Prostate gland (tissue), 2 donors: ENCODE data around the gene RIT1. TPM values are rescaled to one million over a fixed set of nuclear protein-coding genes. Genes with fewer than 3 reads are reported as not detected.

ENCODE experiments used
- DNase-seq: peaks from one replicate; pipeline ENCODE4 v3.0.0-alpha.2; 2019; ENCODE audit warnings: low spot score
- H3K27ac ChIP-seq, 2 donors: fragments of 200-600 bp; sonication (generic); 2 replicates each; pipeline ENCODE4 v1.5.1; 2017 to 2019
- H3K27me3 ChIP-seq: fragments of 200-600 bp; sonication (generic); replicated peaks from 2 replicates; pipeline ENCODE4 v1.5.1; 2019; ENCODE audit not compliant: insufficient read depth
- H3K36me3 ChIP-seq, 2 donors: fragments of 200-600 bp; sonication (generic); 1 replicate in 1 of 2; 2 replicates in 1 of 2; pipeline versions ENCODE4 v1.5.1 to v1.8.1; 2017 to 2019
- H3K4me1 ChIP-seq: fragments of 200-600 bp; sonication (generic); replicated peaks from 2 replicates; pipeline ENCODE4 v1.5.1; 2019
- H3K4me3 ChIP-seq, 2 donors: fragments of 200-600 bp; sonication (generic); 2 replicates each; pipeline ENCODE4 v1.5.1; 2017 to 2019
- H3K9me3 ChIP-seq: fragments of 200-600 bp; sonication (generic); 2 replicates; pipeline ENCODE4 v1.5.1; 2017
- CTCF ChIP-seq, 4 experiments: fragments of 200-600 bp in 2 of 4; fragments of 450-650 bp in 2 of 4; sonication (generic) in 2 of 4; IDR thresholded peaks; 1 replicate in 3 of 4; 2 replicates in 1 of 4; pipeline ENCODE4 v1.5.1; 2016 to 2019; ENCODE audit warnings: antibody characterized with exemption in 4 of 4, mild to moderate bottlenecking in 2 of 4, moderate library complexity in 2 of 4
- POLR2A ChIP-seq: fragments of 450-650 bp; IDR thresholded peaks from one replicate; pipeline ENCODE4 v1.6.1; 2016; ENCODE audit warnings: antibody characterized with exemption, mild to moderate bottlenecking
- POLR2AphosphoS5 ChIP-seq: sonication (generic); formaldehyde crosslinking; IDR thresholded peaks from one replicate; pipeline ENCODE4 v1.6.1; 2017; ENCODE audit warnings: antibody characterized with exemption
- WGBS: methylation state at CpG from one replicate; pipeline ENCODE4 v1.1.5; 2018; 5-methylcytosine and 5-hydroxymethylcytosine counted together
- intact Hi-C: fragments of 100-400 bp; cut with DNase I; formaldehyde crosslinking; loops from one replicate; pipeline ENCODE4 v1.14.2; 2022
- total RNA-seq, 2 donors: library from RNA; depleted of rRNA; stranded (reverse); fragments of >200 nt; gene quantifications; one replicate each; pipeline ENCODE4 v1.1.0, GENCODE V29; 2016

RIT1 gene
- total RNA-seq, 2 donors from 2014 or later = 20.8 to 21.8 TPM

- Histone ChIP-seq H3K36me3 (peaks cover 21 to 33% of the 10 kb centered on the region in 2 donors), H3K4me1 (peaks cover 4% of the 10 kb centered on the region)
- WGBS = 88% methylated on average over 2 of the region's 2 CpGs
Observed at GRCh38 chr1:155925506-155925905, 14.4 kb upstream of the RIT1 start.

GRCh38 chr1:155920717-155921116 is 9.6 kb upstream of the RIT1 start:
- Histone ChIP-seq H3K9me3 (no peaks in the 10 kb centered on the region), H3K27me3 (no peaks in the 10 kb centered on the region), H3K36me3 (peaks cover 40 to 45% of the 10 kb centered on the region in 2 donors), H3K27ac (no peak overlapping the region), H3K4me3 (no peak overlapping the region), H3K4me1 (no peaks in the 10 kb centered on the region)
- WGBS = 92% methylated on average over 3 of the region's 3 CpGs
- DNase-seq = no peak
- TF ChIP-seq POLR2A (no peak), POLR2AphosphoS5 (no peak), CTCF (IDR thresholded peaks at IDR 0.05) (no peak)
- intact Hi-C loops = no loop called here

More at GRCh38 chr1:155925506-155925905, 14.4 kb upstream of the RIT1 start:
- intact Hi-C loops = no loop called here
- Histone ChIP-seq H3K4me3 (no peak overlapping the region), H3K27ac (no peak overlapping the region), H3K9me3 (no peaks in the 10 kb centered on the region), H3K27me3 (no peaks in the 10 kb centered on the region)
- DNase-seq = no peak
- no peak for TF ChIP-seq POLR2A
- TF ChIP-seq CTCF (IDR thresholded peaks at IDR 0.05) = no peak
- TF ChIP-seq POLR2AphosphoS5 = no peak

- Histone ChIP-seq H3K9me3 (no peaks in the 10 kb centered on the region), H3K27me3 (no peaks in the 10 kb centered on the region), H3K4me3 (no peak overlapping the region), H3K36me3 (peaks cover 38 to 40% of the 10 kb centered on the region in 2 donors), H3K27ac (no peak overlapping the region), H3K4me1 (no peaks in the 10 kb centered on the region)
- no peak for TF ChIP-seq POLR2A
- TF ChIP-seq POLR2AphosphoS5 = no peak
- TF ChIP-seq CTCF (IDR thresholded peaks at IDR 0.05) = no peak
- intact Hi-C loops = loop anchor here (10.0 kb wide), 1 partner anchor 165 kb away; no protein-coding TSS in a partner anchor
- WGBS = 93% methylated on average over 2 of the region's 2 CpGs
- no peak for DNase-seq
Observed at GRCh38 chr1:155919801-155920200, 8.7 kb upstream of the RIT1 start.

- WGBS = 71% methylated on average over 3 of the region's 3 CpGs
- Histone ChIP-seq H3K36me3 (peaks cover 41 to 43% of the 10 kb centered on the region in 2 donors), H3K9me3 (no peaks in the 10 kb centered on the region), H3K27ac (no peak overlapping the region), H3K4me3 (no peak overlapping the region), H3K4me1 (no peaks in the 10 kb centered on the region), H3K27me3 (no peaks in the 10 kb centered on the region)
- TF ChIP-seq POLR2AphosphoS5 (no peak), CTCF (IDR thresholded peaks at IDR 0.05) (no peak), POLR2A (no peak)
- intact Hi-C loops = loop anchor here (10.0 kb wide), 1 partner anchor 164 kb away; no protein-coding TSS in a partner anchor
- no peak for DNase-seq
Observed at GRCh38 chr1:155918660-155919059, 7.5 kb upstream of the RIT1 start.
